ENCODE measurements around the gene LRRK2.
"Not testable (repeated sequence)": the region's sequence is repeated elsewhere in the genome, so short reads cannot be mapped to it uniquely, and the experiment has no call there.

Gene LRRK2

GRCh38 chr12:40215982-40216381 is 8.8 kb upstream of the LRRK2 start:
- no peak for DNase-seq (ENCODE audit: low spot score)

DNA sequence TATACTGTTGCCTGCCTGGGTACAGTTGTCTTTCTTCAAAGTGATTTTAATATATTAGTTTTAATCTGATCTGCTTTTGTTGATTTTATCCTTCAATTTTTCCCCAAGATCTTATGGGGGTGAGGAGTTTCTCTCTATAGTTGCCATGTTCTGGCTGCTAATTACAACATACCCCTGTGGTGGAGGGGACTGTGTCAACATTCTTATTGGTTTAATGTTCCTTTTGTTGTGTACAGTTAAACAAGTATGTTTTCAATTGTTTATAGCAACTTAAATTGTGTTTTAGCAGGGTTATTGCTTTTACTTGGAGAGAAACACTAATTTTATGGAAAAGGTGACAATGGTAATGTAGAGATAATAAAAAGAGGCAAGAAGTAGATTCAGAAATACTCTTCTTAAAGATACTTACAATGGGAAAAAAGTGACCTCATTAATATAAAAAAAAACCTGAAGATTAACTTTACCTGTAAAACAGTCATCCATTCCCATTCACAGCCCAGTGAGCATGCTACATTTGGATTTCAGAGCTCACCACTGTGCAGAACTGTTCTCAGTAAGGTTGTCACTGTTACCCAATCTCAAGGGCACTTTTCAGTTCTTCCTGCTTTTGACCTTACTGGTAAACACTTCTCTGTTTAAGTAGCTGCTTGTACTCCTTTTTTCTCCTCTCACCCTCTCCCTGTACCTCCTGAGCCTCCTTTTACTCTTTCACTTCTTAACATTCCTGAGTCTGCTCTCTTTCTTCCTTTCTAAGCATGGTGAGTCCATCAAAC is 8.1 kb upstream of the LRRK2 start:
- no peak for DNase-seq (ENCODE audit: low spot score)

DNA sequence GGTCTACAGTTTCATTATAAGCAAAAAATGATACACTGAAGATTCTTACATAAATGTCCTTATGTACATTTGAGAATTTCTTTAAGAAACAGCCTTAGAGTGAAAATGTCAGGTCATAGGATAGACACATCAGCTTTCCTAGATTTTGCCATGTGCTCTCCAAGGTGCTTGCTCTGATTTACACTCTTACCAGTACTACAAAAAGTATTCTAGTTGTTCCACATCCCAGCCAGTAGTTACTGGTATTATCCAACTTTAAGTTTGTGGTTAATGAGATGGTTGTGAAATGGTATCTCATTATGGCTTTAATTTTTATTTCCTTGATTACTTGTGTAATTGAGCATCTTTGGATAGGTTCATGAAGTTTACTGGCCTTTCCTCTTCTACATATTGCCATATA is 5.0 kb upstream of the LRRK2 start:
- no peak for DNase-seq (ENCODE audit: low spot score)

GRCh38 chr12:40222247-40222646 is 2.5 kb upstream of the LRRK2 start:
- DNase-seq (ENCODE audit: low spot score), result no peak

DNA sequence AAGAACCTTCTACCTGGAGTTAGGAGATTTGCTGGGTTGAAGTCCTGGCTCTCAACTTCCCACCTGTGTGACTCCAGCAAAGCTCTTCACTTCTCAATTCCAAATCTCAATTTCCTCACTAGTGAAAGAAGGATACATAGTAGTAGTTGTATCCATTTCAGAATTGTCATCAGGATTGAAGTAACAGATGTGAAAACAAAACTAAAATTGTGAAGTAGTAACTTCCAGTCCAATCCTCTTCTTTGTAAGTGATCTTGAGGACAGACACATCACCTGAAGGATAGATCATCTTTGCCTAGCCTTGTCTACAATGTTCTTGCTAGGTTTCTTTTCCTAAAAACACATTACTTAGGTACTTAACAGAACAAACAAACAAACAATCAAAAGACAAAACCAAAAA is 1.2 kb upstream of the LRRK2 start:
- DNase-seq (ENCODE audit: low spot score), result no peak

DNA sequence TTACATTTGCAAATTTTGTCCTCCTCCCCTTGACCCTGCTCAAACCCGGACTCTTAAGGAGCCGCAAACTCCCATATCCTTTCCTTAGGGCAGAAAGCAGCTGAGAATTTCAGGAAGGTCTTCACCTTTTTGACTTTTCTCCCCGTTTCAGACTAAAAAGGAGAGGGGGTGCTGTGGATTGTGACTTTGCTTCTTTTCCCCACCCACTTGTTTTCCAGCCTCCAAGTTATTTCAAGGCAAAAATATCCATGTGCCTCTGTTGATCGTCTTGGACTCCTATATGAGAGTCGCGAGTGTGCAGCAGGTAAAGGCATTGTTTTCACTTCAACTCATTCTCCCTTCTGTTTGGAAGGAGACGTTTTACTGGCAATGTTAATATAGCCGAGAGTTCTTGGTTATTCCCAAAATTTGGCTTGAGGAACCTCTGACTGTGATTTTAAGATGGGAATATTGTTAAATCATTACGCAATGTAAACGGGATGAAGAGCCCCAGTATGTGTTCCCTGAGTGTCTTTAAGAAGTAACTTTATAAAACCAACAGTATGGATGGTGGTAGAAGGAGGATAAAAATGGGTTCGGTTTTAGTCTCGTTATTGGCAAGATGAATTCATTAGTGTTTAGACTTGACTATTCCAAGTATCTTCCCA is 663 bp downstream of the LRRK2 start:
- no peak for DNase-seq (ENCODE audit: low spot score)

DNA sequence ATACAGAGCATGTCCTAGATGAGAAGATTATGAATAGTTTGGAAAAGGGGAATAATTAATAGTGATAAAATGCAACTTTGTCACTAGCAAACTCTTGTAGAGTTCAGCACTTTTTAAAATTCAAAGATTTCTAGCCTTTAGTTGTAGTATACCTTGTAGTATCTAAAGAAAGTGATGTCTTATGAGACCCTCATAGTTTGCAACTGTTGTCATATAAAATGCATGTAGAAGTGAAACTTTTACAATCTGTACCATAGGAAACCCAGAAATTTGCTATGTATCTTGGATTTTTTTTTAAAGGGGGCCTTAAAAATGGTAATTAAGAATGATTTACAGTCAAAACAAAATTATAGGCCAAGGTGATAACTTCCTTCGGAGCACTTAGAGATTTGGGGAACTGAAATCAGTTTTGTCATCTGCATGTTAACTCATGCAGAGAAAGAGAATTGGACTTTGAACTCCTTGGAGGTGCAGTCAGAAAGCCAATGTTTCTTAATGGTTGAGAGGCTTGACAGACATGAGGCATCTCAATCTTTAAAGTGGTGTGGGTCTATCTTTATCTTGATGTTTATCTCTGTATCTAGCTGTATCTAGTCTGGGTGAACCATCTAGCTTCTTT is 1.3 kb downstream of the LRRK2 start:
- DNase-seq (ENCODE audit: low spot score), result no peak

GRCh38 chr12:40226705-40227104 is 1.9 kb downstream of the LRRK2 start:
- DNase-seq (ENCODE audit: low spot score), result no peak

DNA sequence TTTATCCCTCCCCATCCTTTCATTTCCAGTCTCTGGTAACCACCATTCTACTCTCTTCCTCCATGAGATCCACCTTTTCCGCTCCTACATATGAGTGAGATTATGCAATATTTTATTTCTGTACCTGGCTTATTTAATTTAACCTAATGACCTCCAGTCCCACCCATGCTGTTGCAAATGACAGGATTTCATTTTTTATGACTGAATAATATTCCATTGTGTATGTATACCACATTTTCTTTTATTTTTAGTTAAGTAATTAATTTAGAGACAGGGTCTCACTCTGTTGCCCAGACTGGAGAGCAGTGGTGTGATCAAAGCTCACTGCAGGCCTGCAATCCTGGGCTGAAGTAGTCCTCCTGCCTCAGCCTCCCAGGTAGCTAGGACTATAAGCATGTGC is 2.6 kb downstream of the LRRK2 start:
- DNase-seq (ENCODE audit: low spot score), result no peak

GRCh38 chr12:40228727-40229126 is 3.9 kb downstream of the LRRK2 start:
- no peak for DNase-seq (ENCODE audit: low spot score)

DNA sequence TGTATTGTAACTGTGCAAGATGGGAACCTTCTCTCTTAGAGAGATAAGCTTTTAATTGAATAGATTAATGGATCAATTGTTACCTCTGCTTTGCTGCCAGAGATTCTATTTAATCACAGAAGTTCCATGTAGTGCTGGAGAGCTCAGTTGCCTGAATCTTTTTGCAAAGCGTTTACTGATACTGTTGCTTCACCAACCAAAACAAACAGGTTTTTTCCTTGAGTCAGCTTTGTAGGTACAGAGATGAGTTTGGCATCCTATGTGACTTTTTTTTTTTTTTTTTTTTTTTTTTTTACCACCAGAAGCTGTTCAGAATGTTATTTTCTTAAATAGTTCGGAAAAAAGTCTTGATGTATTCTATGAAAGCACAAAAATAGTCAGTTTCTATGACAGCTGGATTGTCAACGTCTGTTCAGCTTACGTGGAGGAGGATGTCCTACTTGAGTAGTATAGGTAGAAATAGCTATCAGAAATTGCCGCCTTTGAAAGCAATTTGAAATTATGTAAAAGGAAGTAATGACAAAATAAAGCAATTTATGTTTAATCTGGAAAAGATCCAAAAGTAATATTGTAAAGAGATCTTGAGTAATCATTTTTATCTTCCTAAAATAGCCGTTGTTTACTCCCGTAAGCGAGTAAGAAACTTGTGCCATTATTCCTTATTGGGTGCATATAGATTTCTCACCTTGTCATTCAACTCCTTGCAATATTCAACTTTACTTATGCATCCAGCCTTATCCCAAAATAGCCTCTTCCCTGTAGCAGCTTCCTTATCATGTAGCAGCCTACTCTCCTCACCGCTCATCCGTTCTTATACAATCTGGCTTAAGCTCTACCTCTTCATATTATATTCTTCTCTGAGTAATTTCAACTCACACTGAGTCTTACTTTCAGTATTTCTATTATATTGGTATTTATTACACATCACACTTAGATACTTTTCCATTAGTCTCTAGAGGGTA is 5.2 kb downstream of the LRRK2 start:
- DNase-seq (ENCODE audit: low spot score), result no peak

- no peak for DNase-seq (ENCODE audit: low spot score)
These were observed 7.8 kb downstream of the LRRK2 start for GRCh38 chr12:40232602-40233001.

DNA sequence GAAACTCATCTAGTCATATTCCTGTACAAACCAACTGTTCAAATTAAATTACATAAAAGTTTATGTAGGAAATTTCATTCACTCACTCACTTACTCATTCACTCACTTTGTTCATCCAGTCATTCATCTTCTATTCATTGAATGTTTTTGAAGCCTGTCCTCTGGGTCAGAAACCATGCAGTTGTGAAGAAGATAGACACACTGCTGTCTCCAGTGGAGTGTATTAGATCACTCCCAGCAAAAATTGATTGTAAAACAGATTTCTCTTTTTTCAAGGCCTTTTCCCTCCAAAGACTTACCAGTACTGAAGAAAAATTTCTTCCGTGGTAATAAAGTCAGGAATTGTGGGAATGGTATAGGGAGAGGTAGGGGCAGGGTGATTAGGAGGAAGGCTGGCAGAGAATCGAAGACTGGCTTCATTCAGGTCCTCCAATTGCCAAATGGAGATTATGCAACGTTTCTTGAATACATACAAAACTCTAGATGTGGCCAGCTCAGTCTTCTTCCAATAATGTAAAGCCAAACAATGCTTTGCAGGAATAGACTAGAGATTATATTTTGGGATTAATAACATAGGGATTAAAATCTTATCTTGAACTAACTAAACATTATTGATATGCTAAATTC is 9.1 kb downstream of the LRRK2 start:
- DNase-seq (ENCODE audit: low spot score), result no peak

GRCh38 chr12:40236357-40236850 is 11.6 kb downstream of the LRRK2 start:
- no peak for DNase-seq (ENCODE audit: low spot score)

- DNase-seq (ENCODE audit: low spot score), result no peak
These were observed 13.6 kb downstream of the LRRK2 start for GRCh38 chr12:40238266-40238902.

DNA sequence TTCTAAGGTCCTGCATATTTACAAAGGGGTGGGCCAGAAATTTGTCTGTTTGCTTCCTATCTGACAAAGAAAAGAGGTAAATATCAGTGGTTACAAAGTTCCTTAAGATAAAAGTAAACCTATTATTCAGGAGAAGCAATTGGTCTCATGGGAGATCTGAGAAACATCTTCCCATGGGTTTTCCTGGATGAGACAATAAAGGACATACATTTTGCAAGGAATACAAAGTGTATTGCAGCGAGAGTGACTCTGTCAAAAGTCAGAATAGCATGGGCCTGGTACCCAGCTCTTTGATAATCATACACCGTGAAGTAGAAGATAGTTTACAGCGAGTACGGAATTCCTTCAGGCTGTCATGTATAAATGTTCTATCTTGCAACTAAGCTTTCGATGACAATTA is 14.2 kb downstream of the LRRK2 start:
- DNase-seq (ENCODE audit: low spot score), result no peak

- DNase-seq (ENCODE audit: low spot score), result no peak
These were observed 16.0 kb downstream of the LRRK2 start for GRCh38 chr12:40240779-40241178.

DNA sequence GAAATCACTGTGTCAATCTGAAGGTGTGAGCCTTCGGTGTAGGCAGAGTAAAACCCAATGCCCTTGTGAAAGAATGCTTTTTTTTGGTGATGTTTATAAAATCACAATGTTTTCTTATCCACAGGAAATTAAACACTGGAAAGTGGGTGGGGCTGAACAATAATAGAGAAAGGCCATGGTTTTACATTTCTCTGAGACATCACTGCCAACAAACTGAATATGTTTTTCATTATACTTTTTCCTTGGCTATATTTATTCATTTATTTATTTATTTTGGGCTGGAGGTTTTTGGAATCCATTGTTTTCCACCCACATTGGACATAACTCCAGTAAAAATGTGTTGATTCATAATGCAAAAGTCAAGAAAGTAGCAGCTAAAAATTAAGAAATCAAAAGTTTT is 16.9 kb downstream of the LRRK2 start:
- DNase-seq (ENCODE audit: low spot score), result no peak

DNA sequence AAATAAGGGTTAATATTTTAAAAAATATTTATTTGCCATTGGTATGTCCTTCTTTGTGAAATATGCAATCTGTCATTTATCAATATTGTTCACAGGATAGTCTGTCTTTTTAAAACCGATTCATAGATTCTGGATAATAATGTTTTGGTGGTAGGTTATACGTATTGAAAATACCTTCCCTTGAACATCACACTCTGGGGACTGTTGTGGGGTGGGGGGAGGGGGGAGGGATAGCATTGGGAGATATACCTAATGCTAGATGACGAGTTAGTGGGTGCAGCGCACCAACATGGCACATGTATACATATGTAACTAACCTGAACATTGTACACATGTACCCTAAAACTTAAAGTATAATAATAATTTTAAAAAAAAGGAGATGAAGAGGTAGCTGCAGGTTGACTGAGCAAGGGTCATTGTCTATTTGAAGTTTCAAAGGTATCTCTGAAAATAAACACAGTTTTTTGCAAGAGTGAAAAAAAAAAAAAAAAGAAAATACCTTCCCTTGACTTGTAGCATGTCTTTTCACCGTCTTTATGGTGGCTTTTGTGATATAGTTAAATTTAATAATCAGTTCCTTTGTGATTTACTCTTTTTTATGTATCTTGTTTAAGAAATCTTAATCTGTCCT is 19.8 kb downstream of the LRRK2 start:
- not testable (repeated sequence) for DNase-seq (ENCODE audit: low spot score)

GRCh38 chr12:40248034-40248433 is 23.2 kb downstream of the LRRK2 start:
- DNase-seq (ENCODE audit: low spot score), result no peak

Data from SW480 (cell line).